GM18502 (cell line): Measurements from ENCODE around the gene UCP1.
A peak's percentile ranks its signal among the peaks of the same experiment; 100 is the strongest.

ENCODE experiments used
- ATAC-seq: cut with Tn5 transposase; IDR thresholded peaks from one replicate; pipeline ENCODE4 v1.9.1; 2021; ENCODE audit warnings: mild to moderate bottlenecking; ENCODE audit not compliant: unreplicated experiment, poor library complexity

UCP1 gene, protein sequence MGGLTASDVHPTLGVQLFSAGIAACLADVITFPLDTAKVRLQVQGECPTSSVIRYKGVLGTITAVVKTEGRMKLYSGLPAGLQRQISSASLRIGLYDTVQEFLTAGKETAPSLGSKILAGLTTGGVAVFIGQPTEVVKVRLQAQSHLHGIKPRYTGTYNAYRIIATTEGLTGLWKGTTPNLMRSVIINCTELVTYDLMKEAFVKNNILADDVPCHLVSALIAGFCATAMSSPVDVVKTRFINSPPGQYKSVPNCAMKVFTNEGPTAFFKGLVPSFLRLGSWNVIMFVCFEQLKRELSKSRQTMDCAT

DNA sequence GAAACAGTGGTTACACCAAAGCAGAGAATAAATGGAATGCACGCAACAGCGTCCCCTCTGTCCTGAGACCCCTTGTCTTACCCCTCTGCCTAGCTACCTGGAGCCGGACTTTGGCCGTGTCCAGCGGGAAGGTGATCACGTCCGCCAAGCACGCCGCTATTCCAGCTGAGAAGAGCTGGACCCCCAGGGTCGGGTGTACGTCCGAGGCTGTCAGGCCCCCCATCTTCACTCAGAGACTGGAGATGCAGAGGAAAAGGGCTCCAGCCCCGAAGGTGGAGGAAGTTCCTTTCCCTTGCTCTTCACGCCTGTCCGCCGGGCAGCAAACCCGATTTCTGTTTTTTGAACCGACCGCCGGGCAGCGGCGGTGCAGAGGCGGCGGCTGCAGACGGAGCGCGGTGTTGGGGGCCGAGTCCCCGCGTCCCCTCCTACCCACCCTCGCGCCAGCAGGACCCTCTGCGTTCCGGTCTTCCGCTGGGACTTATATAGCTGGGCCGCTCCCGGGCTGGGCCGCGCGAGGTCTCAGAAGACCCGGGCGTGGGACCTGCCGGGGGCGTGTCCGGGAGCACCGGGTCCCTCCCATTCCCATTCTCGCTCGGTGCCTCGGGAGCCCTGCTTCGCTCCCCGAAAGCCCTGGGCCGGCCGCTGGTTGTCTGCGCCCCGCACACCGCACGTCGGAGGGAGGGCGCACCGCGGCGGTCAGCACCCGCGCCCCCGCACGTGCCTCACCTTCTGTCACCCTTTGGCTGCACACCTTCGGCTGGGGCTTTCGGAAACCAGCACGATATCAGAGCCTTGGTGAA, at the start of gene UCP1:
Gene UCP1, minus strand, starts transcription at position 455 of the 800 bp plus-strand sequence. Its CDS starts 232 bp downstream, at position 223.
- ATAC-seq = peak; percentile 33

DNA sequence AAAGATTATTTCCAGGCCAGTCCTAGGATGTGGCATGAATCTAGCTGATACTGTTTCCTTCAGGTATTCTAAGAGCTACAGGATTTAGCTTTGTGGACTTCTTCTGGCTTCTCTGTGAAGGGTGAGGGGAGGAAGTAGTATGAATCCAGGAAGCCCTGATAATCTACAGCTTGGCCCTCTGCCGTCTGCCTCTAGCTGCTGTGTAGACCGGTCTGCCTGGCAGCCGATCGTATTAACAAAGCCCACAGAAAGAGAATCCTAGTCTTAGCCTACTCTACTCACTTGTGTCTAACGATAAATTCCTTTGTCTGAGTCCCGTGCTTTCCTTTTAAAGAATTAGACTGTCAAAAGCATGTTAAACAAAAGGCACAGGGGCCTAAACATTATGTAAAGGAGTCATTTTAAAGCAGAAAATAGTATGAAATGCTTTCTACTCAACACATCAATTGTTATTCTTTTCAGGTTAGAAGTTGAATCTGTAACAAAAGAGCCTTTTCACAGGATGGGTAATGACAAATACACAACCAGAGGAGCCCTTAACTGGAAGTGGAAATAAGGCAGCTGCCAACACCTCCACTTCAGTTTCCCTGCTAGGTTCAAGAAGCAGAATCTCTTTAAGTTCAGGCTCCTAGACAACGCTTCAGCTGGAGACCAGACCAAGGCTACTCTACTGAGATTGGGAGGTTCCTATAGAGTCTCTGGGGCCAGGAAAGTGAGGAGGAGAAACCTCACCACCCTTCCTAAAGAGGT, 48.9 kb upstream of the UCP1 start:
- no peak for ATAC-seq

DNA sequence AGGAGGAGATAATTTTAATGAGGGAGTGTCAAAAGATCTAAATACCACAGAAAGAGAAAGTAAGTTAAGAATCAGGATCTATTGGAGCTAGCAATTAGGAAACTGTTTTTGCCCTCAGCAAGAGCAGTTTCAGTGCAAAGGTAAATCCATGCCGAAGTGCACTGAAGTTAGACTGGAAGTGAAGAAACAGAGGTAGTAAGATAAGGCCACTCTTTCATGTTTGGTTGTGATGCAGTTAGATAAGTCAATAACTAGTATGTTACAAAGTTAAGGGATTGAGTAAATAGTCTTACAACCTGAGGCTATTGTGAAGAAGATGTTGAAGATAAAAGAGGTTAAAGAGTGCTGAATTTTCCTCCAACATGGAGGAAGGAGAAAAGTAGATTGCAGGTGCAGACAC, 46.7 kb upstream of the UCP1 start:
- ATAC-seq = no peak

DNA sequence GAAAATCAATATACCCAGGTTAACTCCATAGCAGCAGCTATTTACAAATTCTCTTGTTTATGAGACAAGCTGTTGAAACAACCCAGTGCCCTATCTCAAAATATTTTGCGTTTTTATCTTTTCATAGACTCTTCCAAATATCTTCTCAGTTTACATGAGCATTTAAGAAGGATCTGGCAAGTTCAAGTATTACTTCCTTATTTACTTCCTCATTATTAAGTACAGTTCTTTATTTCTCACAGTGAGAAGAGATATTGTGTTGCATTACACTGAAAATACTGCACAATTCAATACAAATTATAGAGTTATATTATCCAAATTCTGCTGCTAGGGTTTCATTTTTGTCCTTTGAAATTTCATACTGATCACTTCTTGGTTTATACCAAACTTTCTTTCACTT, 43.6 kb upstream of the UCP1 start:
- no peak for ATAC-seq

DNA sequence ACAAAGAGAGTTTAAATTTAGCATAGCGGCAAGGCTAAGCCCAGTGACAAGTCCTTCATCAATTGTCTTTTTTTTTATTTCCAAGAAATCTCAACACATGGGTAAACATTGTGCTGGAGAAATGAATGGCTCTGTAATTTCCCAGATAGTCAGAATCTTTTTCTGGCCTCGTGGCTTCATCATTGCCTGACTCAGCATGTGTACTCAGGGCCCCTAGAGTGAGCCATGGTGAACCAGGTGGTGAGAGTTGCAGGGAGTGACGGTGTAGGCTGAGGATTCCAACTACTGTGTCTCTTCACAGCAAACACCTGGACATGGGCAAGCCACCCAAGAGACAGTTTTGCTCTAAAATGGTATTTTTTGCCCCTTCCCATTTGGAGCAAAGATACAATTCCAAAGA, 43.1 kb upstream of the UCP1 start:
- ATAC-seq = no peak

DNA sequence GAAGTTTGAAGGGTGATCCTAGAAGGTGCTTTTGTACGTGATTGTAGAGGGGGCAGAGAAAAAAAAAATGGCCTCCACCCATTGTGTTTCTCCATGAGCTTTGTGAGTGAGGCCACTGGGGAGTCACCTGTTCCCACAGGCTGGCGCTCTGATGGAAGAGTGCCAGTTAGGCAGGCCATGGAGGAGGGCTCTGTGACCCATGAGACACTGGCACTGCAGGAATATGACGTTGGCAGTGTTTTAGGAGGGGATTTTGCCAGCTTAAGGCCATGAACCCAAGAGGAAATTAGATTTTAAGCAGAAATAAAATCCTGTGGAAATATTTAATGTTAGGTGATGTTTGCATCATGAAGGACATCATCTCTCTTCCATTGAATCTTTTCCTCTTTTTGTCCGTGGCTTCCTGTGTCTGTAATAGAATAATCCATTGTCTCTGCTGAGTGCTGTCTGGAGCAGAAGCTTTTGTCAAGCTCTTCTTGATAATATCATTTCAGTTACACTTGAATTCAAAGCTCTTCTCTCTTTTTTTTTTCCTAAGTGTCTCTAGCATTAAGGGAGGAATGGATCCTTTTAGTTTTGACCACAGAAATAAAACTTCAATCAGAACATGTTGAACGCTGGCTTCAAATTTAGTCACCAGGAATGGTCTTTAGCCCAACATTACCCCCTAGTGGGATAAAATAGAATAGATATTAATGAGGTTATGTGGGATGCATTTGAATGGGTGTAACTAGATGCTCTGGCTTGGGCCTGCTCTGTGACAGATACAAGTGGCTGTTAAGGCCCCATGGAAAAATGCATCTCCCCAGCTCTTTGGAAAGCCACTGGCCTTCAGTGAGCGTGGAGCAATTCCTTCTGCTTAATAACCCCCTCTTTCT, 41.0 kb upstream of the UCP1 start:
- ATAC-seq = peak; percentile 90

DNA sequence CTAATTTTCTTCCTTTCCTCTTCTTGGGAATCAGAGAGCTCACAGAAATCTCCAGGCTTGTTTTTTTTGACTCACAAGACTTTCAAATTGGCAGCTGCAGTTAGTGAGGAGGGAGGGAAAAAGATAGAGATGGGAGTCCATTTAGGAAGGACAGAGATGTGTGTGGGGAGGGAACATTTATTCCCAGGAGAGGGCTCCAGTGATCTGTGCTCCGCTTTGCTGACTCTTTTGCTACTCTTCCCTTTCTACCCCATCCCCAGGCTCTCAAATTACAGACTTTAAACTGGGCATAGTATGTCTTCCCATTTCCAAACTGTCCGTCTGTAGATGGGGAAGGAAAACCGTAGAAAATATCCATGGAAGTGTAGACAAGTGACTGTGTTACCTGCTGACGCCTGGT, 39.1 kb upstream of the UCP1 start:
- ATAC-seq = no peak

DNA sequence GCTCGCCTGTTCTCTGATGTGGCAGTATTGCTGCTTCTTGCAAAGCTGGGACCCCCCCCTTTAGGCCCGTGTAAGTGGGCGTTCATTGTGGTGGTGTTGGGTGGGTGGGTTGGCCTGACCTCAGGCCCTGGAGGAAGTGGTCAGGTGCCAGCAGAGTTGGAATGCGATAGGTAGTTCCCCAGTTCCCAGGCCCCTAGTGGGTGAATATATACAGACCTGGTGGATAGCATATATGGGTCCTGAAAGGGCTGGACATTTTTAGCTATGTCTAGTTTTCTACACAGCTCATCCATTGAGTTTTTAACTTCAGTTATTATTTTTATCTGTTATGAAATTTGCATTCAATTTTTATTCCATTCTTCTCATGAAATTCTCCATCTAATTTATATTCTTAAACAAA, 35.8 kb upstream of the UCP1 start:
- no peak for ATAC-seq

DNA sequence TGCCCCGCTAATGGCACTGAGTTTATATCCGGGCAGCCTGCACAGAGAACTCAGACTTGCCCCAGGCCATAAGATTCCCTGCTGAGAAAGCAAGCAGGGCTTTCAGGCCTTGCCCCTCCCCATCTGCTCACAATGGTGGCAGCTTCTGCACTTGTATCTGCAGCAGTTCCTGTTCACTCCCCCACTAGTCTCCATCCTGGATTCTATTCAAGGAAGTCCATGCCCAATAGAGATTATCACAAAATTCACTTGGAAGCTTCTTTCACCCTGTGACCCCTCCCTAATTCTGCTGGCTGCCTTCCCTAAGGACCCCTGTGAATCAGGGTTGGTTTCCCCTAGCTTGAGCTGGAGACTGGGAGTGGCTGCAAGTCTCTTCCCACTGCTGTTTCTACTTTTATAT, 34.5 kb upstream of the UCP1 start:
- ATAC-seq = no peak

DNA sequence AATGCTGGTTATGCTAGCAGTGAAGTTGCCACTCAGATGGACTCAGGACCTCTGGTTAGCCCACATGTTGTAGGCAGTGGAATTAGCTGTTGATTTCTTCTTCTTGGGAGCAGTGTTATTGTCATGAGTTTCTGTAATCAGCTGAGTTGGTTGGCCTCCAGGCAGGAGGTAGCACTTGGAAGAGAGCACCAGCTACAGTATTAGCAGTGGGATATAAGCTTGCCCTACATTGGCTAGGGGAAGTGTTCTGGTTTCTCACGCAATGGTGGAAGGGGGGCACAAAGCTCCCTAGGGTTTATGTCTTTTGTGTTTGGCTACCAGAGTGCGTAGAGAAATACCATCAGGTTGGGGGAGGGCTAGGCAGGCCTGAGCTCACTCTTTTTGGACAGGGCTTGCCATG, 34.0 kb upstream of the UCP1 start:
- ATAC-seq = no peak

DNA sequence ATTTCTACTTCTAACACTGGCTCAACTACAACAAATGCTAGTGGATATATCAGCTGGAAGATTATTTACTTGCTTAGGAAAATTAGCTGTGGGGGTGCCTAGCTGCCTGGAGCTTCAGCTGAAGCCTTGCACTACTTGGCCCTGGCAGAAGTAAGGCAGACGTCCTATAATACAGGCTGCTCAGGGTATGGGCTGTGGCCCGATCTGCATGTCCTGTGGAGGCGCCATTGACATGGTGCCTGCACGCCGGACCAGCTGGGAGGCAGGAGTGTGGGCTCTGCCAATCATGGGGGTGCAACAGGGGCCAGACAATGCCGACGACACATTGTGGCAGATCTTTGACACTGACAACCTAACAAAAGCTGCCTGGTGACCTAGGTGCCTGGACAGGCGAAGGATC, 31.6 kb upstream of the UCP1 start:
- ATAC-seq = no peak

DNA sequence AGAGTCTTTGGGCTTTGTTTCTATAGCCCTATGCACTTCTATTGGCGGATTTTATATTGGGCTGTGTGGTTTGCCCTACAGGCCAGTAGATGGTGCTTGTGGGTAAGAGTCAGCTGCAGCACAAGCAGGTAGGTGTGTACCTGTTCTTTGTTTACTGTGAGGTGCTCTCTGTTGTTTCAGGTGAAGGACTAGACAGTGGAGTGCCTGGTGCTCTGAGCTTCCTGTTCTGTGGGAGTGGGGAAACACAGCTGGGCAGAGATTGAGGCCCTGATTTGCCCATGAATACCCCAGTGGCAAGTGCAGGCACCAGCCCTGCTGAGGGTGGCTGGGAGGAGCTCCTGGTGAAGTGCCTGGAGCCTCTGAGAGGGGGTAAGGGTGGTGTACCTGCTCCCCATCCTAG, 26.3 kb upstream of the UCP1 start:
- peak; percentile 93 for ATAC-seq

DNA sequence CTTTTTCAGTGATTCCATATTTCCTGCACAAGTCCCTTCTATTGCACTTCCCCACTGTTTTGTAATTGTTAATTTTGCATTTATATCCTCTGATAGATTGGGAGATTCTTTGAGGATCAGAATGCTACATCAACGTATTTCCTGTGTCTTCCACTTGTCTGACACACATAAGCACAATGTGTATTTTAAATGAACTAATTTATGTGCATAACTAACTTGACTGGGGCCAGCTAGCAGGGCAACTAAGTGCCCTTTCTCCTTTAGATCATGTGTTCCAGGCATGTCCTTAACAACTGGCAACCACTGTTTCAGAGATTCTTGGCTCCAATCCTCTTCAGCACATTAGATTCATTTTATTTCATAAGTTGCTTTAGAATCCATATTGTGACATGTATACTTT, 15.7 kb upstream of the UCP1 start:
- ATAC-seq = no peak

DNA sequence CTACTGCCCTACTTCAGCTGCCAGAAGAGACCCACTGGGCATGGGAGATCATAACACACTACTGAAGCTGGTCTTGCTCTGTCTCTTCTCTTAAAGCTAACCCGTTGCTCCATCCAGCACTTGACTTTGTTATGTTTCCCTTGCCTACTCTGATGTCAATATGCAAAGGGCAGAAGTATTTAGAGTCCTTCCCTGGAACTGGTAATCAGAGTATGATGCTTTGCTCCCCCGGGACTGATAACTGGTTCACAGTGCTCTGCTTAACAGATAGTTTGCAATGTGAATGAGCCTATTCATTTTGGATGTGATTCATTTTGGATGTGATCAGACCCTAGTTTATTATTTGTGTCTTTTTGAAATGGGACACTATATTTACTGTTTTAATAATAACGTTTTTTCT, 12.3 kb upstream of the UCP1 start:
- no peak for ATAC-seq

DNA sequence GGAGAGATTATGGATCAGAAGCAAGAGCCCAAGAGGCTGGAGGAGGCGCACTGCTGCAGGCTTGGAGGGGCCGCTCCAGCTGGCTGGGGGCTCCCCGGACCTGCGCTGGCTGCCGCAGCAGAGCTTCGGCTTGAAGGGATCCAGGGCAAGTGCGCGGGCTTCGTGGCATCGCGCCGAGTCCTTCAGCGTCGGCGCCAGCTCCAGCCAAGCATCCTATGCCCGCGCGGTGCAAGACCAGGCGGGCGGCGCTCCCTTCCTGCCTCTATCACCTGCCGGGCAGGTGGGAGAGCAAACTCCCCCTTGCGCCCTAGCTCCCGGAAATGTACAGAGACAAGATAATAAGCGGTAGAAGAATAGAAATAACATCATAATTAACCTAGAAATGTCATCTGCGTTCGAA, 10.5 kb upstream of the UCP1 start:
- no peak for ATAC-seq

DNA sequence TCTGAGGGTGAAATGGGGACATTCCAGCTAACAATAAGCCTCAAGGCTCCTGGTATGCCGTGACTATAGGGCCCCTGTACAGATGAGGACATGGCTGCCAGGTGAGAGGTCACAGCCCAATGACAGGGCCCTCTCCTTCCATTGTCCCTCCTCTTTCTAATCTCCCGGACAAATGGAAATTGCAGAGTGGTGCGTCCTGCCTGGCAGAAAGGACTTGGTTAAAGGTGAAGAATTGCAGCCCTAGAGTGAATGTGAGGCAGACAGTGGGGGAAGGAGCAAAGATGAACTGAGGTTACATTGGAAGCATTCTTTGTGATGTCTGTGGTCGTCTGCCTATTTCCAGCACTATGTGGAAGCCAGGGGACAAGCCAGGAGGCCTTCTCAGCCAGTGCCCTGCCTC, 6.7 kb upstream of the UCP1 start:
- ATAC-seq = no peak

DNA sequence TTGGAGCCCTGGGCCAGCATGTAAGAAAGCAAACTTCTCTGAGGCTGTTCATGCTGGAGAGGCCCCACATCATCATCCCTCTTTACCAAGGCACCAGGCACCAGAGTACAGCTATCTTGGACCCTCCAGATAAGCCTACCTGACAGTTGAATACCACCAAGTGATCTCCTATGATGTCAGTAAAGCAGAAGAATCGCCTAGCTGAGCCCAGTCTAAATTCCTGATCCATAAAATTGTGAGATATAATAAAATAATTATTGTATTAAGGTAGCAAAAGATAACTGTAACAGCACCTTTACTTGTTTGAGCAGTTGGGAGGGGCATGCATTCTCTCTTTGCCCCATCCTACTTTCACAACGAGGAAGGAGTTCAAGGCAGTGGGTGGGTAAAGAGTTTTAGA, 2.9 kb upstream of the UCP1 start:
- no peak for ATAC-seq

DNA sequence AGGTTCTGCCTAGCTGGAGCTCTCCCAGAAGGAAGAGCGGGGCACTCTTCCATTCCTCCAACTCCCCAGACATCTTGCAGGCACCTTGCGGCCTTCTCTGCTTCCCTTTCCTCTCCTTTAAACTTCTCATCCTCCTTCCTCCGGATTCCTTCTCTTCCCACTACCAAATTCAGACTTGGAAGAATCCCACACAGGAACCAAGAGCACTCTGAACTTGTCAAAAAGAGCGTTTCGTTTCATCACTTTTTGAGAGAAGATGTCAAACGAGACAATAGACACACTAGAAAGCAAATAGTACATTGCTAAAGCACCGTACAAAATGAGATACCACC, 512 bp upstream of the UCP1 start:
- ATAC-seq = no peak

DNA sequence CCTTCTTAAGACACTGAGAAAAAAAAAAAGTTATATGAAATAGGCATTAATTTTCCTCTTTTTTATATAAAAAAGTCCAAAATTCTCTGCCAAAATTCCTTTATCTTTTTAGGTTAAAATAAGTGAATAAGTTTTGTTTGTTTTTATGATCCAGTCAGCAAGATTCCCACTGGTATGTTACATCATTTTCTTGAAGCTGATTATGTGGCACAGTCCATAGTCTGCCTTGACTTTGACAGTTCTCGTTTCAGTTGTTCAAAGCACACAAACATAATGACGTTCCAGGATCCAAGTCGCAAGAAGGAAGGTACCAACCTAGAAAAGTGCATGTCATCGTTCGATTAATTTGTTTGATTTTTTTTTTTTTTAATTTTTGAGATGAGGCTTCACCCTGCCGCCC, 9.1 kb downstream of the UCP1 start:
- ATAC-seq = no peak

DNA sequence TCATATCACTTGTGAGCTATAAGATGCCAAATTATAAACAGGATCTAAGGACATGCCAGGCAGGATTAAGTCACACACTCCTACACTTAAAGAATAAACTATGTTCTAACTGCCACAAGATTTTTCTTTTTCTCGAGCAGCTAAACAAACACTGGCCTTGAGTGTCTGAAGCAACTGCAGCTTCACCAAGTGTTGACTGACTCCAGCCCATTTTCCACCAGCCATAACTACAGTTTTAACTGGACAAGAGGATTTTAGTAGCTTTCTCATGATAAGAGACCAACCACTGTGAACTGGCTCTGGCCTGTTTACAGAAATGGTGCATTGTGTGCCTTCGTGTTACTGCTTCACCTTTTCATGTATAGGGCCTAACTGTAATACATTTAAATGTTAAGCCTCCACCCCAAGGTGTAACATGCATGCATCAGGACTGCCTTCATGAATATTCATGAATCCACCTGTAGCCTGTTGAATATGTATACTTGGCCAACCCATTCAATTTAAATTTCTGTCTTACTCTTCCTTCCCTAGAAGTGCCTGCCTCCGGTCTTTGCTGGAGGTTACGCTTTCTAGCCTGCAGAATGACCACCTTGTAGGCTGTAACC, 10.8 kb downstream of the UCP1 start:
- no peak for ATAC-seq
